Fibroblast of mammary gland (primary cell): ENCODE data around the gene PCBP4.

Experiments used
- DNase-seq: peaks from one replicate; pipeline ENCODE4 v3.0.0-alpha.2; 2010; ENCODE audit warnings: low read depth
- H3K4me3 ChIP-seq: 2 replicates; pipeline ENCODE4 v1.5.1; 2011; ENCODE audit warnings: low read depth, mild to moderate bottlenecking, low read length, moderate library complexity; ENCODE audit not compliant: control insufficient read depth
- CTCF ChIP-seq: conservative IDR thresholded peaks from 2 replicates; pipeline ENCODE4 v1.5.1; 2011; ENCODE audit warnings: low read depth, low read length, inconsistent platforms; ENCODE audit not compliant: control insufficient read depth, insufficient read depth

PCBP4 gene

GRCh38 chr3:51955175-51955892 is 11.9 kb downstream of the PCBP4 start, which contains the start of gene GPR62:
GPR62 (plus strand) TSS chr3:51955381; CDS start chr3:51955653, 272 bp downstream.
- DNase-seq, result no peak
- no peak for TF ChIP-seq CTCF
- H3K4me3 ChIP-seq, result no peak within 1 kb of the TSS

GRCh38 chr3:51954713-51955112 is 12.5 kb downstream of the PCBP4 start:
- no peak for DNase-seq
- TF ChIP-seq CTCF, result no peak
- H3K4me3 ChIP-seq, result no peak overlapping the region

GRCh38 chr3:51954105-51954504 is 13.1 kb downstream of the PCBP4 start:
- no peak overlapping the region for H3K4me3 ChIP-seq
- TF ChIP-seq CTCF, result no peak
- DNase-seq, result no peak

GRCh38 chr3:51953445-51953844 is 13.8 kb downstream of the PCBP4 start:
- peak; percentile 83 for DNase-seq
- no peak for TF ChIP-seq CTCF
- H3K4me3 ChIP-seq, result no peak overlapping the region

GRCh38 chr3:51950899-51951298 is 16.4 kb downstream of the PCBP4 start:
- no peak for DNase-seq
- TF ChIP-seq CTCF, result no peak

GRCh38 chr3:51949121-51949520 is 18.1 kb downstream of the PCBP4 start:
- no peak for TF ChIP-seq CTCF
- DNase-seq, result no peak
- H3K4me3 ChIP-seq, result no peak overlapping the region

More at GRCh38 chr3:51950899-51951298, 16.4 kb downstream of the PCBP4 start:
- H3K4me3 ChIP-seq, result no peak overlapping the region
